ENCODE results near the gene ATXN10.
A peak's percentile ranks its signal among the peaks of the same experiment; 100 is the strongest.

ATXN10 gene

DNA sequence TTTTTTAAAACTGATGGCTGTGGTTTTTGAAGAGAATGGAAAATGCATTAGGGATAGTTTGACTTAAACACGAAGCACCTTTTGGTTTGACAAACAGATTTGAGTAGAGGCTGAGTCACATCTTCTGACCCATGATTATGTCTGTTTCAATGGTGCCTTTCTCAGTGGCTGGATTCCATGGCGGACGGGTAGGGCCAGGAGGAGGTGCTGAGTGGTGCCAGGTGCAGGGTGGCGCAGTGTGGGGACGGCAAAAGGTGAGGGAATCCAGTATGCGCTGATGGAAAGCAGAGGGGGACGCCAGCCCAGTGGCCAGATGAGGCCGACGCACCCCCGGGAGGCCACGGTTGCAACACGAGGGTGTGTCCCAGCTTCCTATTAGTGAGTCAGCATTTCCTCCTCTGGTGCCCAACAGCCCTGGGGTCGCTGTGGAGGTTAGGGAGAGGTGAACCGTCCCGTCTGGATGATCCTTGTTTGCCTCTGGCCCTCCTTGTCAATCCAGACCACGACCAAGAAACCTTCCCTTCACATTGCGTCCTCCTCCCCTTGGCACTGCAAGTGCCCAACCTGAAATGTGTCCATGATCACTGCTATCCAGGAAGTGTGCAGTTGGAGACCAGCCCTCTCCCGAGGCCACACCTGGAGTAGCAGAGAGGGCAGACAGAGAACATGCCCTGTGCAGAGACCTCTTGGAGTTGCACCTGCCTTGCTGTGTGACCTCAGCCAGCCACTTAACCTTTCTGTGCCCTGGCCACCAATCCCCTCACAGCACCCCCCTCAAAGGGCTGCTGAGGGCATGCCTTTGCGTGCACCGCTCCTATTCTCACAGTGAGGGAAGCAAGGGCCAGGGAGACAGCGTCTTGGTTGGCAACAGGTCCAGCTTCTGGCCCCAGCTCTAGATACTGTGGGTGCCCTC lies 32.5 kb upstream of the ATXN10 start:
- peak overlapping the region; percentile 37 for H3K27ac ChIP-seq (replicated peaks)
- H3K27me3 ChIP-seq (ENCODE audit: insufficient read depth, poor library complexity, severe bottlenecking) = no peaks in the 10 kb centered on the region
- peak; percentile 74 to 81 for DNase-seq (ENCODE audit: low read depth in 1 of 2, low spot score in 1 of 2)
- TF ChIP-seq GABPA (IDR thresholded peaks at IDR 0.05; ENCODE audit: low read depth) = no peak
- peak; percentile 70; the same call in 1 of the 2 replicates for TF ChIP-seq POLR2AphosphoS5 (IDR thresholded peaks at IDR 0.05; ENCODE audit: low read depth)
- no peak overlapping the region; the same call in 1 of the 2 replicates for H3K4me3 ChIP-seq (replicated peaks; ENCODE audit: insufficient read depth, low read length)

DNA sequence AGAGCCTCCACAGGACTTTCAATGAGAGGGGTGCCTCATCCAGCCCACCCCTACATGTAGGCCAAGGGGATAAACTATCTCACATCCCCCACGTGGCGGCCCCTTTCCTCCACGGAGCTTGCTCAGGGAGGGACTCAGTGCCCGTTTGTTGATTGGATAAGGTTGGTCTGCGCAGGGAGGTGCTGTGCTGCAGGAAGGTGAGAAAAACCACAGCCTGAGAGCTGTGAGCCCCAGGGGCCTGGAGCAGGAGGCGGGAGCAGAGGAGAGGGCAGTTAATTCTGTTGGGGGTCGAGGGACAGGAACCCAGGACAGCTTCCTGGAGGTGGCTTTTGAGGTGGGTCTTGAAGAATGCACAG lies 31.9 kb upstream of the ATXN10 start:
- no peak for DNase-seq (ENCODE audit: low read depth in 1 of 2, low spot score in 1 of 2)
- H3K27ac ChIP-seq (replicated peaks) = peak overlapping the region; percentile 37
- H3K4me3 ChIP-seq (replicated peaks; ENCODE audit: insufficient read depth, low read length) = no peak overlapping the region

DNA sequence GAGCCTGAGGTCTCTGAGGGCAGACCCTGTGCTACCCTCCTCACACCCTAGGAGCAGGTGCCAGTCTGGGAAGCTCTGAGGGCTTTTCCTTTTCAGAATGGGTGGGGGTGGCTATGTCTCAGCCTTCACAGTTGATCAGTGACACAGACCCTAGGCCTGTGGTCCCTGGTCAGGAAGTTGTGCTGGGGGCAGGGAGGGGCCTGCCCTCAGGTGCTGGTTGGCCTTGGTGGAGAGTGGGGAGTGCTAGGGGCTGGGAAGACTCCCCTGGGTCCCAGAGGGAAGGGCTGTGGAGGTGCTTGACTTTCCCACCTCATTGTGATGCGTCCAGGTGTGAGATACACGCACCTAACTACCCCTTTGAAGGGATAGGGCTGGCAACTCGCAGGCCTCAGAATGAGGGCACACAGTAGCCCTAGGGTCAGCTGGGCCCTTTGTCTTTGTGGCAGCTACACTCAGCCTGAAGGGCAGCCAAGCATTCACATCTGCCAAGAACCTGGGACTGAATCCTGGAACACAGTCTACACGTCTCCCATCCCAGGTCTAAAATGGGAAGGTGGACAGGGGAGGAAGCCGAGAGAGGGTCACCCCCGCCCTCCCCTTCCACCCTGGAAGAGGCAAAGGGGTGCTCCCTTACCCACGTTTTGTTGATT lies 31.2 kb upstream of the ATXN10 start:
- TF ChIP-seq, protein P1, sequence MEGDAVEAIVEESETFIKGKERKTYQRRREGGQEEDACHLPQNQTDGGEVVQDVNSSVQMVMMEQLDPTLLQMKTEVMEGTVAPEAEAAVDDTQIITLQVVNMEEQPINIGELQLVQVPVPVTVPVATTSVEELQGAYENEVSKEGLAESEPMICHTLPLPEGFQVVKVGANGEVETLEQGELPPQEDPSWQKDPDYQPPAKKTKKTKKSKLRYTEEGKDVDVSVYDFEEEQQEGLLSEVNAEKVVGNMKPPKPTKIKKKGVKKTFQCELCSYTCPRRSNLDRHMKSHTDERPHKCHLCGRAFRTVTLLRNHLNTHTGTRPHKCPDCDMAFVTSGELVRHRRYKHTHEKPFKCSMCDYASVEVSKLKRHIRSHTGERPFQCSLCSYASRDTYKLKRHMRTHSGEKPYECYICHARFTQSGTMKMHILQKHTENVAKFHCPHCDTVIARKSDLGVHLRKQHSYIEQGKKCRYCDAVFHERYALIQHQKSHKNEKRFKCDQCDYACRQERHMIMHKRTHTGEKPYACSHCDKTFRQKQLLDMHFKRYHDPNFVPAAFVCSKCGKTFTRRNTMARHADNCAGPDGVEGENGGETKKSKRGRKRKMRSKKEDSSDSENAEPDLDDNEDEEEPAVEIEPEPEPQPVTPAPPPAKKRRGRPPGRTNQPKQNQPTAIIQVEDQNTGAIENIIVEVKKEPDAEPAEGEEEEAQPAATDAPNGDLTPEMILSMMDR (IDR thresholded peaks at IDR 0.05; ENCODE audit: insufficient read depth, low read length) = no peak
- TF ChIP-seq SPI1 (IDR thresholded peaks at IDR 0.05; ENCODE audit: borderline replicate concordance, low read depth) = no peak
- no peak for TF ChIP-seq REST (IDR thresholded peaks at IDR 0.05; ENCODE audit: insufficient replicate concordance, low read depth)
- TF ChIP-seq POLR2AphosphoS5 (IDR thresholded peaks at IDR 0.05; ENCODE audit: low read depth) = no peak
- no peak for TF ChIP-seq GABPA (IDR thresholded peaks at IDR 0.05; ENCODE audit: low read depth)
- Histone ChIP-seq H3K4me3 (replicated peaks; ENCODE audit: insufficient read depth, low read length) (no peak overlapping the region), H3K27me3 (ENCODE audit: insufficient read depth, poor library complexity, severe bottlenecking) (no peaks in the 10 kb centered on the region), H3K27ac (replicated peaks) (peak overlapping the region; percentile 37)
- DNase-seq (ENCODE audit: low read depth in 1 of 2, low spot score in 1 of 2) = no peak

More for the DNA sequence above, 31.9 kb upstream of the ATXN10 start:
- TF ChIP-seq SPI1 (IDR thresholded peaks at IDR 0.05; ENCODE audit: borderline replicate concordance, low read depth) (no peak), POLR2AphosphoS5 (IDR thresholded peaks at IDR 0.05; ENCODE audit: low read depth) (no peak), REST (IDR thresholded peaks at IDR 0.05; ENCODE audit: insufficient replicate concordance, low read depth) (no peak), GABPA (IDR thresholded peaks at IDR 0.05; ENCODE audit: low read depth) (no peak)
- TF ChIP-seq, protein P1 (IDR thresholded peaks at IDR 0.05; ENCODE audit: insufficient read depth, low read length) = no peak
- no peaks in the 10 kb centered on the region for H3K27me3 ChIP-seq (ENCODE audit: insufficient read depth, poor library complexity, severe bottlenecking)

- no peak overlapping the region for H3K4me3 ChIP-seq (replicated peaks; ENCODE audit: insufficient read depth, low read length)
- TF ChIP-seq, protein P1 (IDR thresholded peaks at IDR 0.05; ENCODE audit: insufficient read depth, low read length) = no peak
- no peak for TF ChIP-seq GABPA (IDR thresholded peaks at IDR 0.05; ENCODE audit: low read depth)
- TF ChIP-seq SPI1 (IDR thresholded peaks at IDR 0.05; ENCODE audit: borderline replicate concordance, low read depth) = no peak
- TF ChIP-seq REST (IDR thresholded peaks at IDR 0.05; ENCODE audit: insufficient replicate concordance, low read depth) = no peak
- TF ChIP-seq POLR2AphosphoS5 (IDR thresholded peaks at IDR 0.05; ENCODE audit: low read depth) = no peak
- DNase-seq (ENCODE audit: low read depth in 1 of 2, low spot score in 1 of 2) = no peak
- no peak overlapping the region for H3K27ac ChIP-seq (replicated peaks)
- no peaks in the 10 kb centered on the region for H3K27me3 ChIP-seq (ENCODE audit: insufficient read depth, poor library complexity, severe bottlenecking)
These were observed 30.6 kb upstream of the ATXN10 start for GRCh38 chr22:45640941-45641621.

Data from HL-60 (cell line).